ENCODE results near the gene EML6.
"Not testable (repeated sequence)": the region's sequence is repeated elsewhere in the genome, so short reads cannot be mapped to it uniquely, and the experiment has no call there.

Gene EML6

DNA sequence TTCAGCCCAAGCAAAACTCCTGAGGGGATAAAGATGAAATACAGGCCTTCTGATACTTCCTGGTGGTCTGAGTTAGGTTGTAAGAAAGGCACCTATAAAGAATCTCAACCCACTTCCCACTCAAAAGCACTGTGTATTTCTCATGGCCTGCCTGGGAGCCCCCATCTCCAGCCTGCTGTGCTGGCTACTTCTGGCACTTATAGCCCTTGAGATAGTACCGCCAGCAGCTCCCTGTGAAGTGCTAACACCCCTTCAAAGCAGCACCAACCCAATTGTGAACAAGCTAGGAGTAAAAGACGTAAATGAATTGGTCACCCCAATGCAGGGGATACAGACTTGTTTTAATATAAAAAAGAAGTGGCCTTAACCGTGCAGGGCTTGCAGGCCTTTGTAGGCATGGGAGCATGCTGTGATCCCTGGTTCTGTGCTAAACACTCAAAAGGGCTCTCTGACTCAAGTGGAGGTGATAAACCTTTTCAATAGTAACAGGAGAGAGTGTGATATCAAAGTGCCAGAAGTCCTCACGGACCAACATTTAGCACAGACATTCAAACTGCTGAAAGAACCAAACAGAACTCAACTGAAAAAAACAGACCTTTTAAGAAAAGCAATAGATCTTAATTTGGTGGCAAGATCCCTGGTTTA is 246.0 kb downstream of the EML6 start:
- DNase-seq, result no peak

DNA sequence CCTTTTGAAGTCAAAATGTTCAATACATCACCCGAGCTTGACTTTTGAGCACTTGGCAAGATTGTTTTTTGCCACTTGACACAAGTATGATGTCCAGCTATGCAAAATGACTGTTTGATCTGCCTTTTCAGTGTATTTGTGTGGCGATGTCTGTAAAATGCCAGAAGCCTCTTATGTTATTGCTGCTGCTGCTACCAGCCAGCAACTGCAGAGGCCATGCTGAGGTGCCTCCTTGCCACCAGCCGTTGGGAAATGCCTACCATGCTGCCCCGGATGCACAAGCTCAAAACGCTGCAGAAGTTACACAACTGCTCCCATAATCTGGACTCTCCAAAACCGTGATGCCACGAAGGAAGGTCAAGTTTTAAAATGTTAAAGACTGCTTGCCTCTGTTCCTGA is 246.5 kb downstream of the EML6 start:
- no peak for DNase-seq

DNA sequence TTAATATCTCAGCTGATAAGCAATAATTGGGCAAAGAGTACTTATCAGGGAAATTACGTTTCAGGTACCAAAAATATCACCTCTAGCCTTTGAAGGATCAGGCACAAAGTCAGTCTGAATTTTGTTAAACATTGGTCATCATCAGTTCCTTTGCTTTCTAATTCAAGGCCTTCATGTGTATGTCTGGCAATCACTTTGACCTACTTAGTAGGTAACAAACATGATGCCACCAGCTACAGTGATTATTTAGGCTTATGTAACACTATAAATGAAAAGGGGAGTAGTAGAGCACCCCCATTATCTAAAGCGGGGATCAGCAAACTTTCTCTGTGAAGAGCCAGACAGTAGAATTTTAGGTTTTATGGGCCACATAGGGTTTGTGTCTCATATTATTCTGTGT is 251.7 kb downstream of the EML6 start:
- no peak for DNase-seq

DNA sequence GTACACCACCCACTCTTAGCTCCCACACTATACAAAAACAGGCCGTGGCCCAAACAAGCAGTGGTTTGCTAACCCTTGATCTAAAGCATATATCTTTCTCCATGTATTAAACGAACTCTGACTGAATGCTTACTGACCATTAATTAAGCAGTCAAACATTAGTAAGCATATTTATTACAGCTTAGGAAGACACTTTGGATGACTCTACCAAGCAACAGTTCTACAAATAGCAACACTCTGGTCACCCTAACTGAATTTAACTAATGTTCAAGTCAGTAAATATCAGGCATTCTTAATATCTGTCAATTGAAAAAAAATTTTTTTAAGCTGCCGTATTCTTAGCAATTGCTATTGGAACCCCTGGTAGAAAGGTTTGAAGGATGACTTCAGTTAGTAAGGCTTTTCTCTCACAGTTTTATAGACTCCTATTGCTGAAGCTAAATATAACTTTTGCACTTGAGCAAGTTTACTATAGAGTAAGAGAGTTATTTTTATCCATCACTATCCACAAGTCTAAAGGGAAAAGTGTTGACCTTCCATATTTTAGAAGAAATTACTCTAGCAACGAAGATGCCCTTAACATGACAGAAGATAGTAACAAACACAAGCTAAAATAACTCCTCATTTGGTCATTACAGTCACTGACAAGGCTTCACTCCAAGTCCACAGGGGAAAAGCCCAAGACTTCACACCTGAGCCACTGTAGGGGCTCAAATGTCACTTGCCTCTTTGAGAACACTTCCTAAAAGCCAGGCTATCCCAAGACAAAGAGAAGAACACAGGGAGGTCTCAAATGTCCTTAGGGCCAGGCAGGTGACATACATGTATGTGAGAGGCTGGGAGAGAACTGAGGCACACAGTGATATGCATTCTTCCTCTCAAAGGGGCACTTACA is 252.4 kb downstream of the EML6 start:
- DNase-seq, result no peak

DNA sequence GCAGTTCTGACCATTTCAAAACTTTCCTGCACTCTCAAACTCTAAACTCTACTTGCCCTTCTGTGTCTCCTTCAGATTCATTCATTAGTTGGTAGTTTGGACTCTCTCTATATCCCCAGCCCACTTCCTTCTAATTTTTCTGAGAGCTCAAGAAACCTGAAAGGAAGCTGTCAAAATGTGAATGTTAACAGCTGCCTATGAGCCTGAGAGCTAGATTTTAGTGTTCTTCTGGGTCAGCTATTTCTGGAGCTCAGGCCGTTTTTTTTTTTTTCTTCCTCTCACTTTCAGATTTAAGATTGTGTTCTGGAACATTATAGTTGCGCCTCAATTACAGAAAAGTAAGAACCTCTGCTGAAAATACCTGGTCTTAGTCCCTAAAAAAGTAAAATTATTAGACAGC is 253.7 kb downstream of the EML6 start:
- no peak for DNase-seq

DNA sequence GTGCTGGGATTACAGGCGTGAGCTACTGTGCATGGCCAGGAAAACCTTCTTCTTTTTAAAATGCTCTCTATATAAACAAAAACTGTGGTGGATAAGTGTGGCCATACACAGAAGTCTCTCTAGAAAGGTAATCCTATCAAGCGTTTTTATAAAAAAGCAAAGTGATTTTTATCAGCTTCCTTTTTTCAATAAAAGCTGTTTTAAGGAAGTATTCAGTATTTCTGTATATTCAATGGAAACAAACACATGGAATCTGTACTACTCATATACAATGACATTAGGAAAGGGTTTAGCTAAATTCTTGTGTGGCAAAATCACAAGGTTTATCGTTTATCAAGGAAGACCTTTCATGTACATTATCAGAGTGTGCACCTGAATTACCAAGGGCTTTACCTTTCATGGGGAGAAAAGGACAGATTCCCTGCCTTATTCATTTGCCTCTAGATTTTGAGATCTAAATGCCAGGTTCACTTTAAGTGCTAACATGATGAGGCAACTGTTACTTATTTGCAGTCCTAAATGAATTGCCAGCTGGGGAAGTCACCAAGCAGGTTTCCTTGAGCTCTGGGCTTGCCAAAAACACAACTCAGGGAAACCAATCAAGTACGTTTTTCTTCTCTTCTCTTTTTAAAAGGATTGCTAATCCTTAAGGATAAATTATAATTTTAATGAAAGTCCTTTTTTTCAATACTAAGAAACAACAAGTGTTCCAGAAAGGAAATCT is 256.0 kb downstream of the EML6 start:
- no peak for DNase-seq

DNA sequence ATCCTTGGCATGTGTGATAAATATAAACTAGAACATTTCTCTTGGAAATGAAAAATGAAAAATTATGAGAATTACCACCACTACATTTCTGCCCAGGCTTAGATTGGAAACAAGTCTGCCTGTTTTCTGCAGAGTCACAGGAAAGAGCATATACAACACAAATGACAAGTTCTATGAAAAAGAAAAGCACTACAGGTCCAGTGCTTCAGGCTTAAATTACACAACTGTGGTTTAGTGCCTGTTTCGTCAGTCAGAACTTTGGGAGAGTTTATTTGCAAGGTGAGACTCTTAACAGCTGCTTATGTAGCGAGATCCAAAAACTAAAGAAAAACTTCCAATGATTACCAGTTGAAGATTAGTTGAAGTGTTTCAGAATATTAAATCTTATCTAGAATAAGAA is 257.9 kb downstream of the EML6 start:
- DNase-seq, result no peak

DNA sequence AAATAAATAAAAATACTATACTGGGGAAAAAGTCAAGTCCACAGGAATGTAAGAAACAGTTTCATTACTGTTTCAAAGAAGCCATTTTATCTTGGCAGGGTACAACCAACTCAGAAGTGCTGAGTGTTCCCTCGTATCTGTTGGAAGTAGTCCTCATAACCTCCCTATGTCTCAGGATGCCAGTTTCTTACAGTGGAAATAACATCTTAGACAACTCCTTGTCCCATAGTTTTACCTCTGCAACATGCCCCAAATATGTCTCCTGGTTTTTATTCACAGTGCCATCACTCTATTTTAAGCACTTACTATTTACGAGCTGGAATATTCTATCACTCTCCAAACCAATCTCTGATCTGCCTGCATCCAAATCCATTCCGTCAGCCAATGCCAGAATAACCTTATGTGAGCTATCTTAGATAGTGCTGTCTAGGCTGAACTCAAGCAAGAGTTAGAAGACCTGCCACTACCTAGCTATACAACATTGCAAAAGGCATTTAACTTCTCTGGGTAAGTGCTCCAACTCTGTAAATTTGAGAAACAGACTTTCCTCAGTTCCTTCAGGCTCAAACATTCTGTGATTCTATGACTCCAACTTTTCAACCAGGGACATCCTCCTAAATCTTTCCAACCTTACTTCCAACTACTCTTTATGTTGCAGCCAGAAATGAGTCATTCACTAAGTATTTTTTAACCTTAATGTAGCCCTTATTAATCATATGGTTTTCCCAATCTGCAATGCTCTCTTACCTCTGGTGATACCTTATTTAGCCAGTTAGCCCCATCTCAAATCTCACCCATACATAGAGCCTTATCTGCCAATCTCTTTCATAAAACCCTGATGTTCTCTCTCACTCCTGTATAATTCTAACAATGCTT is 260.1 kb downstream of the EML6 start:
- DNase-seq, result no peak

DNA sequence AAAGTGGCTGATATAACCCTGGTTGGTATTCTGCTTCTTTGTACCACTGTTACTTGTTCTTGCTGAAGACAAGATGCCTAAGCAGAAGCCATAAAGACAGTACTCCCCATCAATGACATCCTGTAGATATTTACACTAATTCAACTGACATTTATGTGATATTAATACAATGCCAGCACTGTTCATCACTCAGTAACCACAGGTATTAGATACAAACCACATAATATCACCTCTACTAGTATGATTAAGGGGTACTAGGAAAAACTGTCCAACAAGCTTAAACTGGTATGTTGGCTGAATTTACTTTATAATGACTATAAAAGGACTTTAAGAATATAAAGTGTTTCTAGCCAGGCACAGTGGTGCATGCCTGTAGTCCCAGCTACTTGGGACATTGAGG is 261.0 kb downstream of the EML6 start:
- DNase-seq, result no peak

DNA sequence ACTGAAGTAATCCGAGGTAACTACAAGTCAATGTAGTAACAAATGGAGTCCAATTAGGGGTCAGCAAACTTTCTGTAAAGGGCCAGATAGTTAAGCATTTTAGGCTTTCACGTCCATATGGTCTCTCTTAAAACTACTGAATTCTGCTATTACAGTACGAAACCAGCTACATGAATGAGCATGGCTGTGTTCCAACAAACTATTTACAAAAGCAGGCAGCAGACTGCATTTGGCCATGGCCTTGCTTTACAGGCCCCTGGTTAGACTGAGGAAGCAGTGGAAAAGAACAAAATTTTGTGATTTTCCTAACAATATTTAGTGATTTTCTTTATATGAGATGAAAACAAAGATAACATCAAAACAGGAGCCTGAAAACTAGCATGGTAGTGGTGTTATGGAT is 262.8 kb downstream of the EML6 start:
- peak; percentile 4 for DNase-seq

DNA sequence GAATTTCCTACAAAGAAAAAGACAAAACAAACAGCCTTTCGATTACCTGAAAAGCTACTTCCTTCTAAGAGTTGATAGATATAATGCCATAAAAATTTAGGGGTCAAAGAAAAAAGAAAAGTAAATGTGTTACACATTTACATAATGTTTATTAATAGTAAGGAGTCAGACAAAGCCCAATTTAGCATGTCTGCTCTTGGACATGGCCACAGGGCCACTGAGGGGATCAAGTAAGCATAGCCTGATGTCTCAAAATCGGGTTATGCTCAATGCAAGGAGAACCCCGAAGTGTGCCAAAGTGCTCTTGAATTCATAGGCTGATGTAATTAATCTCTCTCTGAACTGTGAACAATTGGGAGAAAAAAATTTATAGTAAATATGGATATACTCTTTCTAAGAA is 265.1 kb downstream of the EML6 start:
- no peak for DNase-seq

DNA sequence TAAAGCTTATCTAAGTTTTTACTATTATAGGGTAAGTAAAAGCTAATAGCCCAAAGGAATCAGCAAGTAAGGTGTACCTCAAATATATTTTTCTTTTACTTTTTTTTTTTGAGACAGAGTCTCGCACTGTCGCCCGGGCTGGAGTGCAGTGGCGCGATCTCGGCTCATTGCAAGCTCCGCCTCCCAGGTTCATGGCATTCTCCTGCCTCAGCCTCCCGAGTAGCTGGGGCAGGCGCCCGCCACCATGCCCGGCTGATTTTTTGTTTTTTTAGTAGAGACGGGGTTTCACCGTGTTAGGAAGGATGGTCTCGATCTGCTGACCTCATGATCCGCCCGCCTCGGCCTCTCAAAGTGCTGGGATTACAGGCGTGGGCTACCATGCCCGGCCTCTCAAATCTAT is 267.2 kb downstream of the EML6 start:
- DNase-seq, result not testable (repeated sequence)

DNA sequence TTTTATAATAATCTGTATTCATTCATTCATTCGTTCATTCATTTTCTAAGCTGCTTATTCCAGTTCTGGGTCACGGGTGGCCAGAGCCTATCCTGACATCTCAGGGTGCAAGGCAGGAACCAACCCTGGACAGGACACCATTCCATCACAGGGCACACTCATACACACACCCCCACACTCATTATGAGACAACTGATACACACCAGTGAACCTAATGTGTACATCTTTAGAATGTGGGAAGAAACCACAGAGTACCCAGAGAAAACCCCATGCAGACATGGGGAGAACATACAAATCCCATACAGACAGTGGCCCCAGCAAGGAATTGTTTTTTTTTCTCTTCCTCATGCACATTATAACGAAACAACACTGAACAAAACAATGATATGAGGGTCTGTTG is 272.1 kb downstream of the EML6 start:
- no peak for DNase-seq

DNA sequence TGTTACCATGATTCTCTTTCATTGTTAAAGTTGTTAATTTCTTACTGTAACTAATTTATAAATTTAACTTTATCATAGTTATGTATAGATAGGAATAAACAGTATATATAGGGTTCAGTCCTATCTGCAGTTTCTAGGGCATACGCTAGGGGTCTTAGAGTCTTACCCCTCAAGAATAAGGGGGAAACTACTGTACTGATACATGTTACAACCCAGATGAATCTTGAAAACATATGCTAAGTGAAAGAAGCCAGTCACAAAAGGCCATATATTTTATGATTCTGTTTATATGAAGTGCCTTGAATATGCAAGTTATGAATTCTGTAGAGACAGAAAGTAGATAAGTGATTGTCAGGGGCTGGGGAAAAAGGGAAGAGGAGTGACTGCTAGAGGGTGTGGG is 274.4 kb downstream of the EML6 start:
- DNase-seq, result no peak

DNA sequence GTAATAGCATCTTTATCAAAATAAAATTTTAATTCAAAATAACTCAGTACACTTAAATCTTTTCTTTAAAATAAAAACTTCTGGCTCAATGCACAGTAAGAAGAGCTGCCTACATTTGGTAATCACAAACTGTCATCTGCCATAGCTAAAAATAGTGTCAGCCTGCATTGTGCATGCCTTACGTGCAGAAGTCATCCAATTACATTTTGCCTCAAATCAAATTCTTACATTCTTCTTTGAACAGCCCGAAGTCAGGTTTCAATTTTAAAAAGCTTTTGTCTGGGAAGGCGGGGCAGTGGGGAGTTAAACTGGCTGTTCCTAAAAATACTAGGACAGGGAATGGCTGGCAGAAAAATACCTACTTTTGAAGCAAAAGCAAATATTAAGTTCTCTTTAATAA is 275.7 kb downstream of the EML6 start:
- DNase-seq, result peak; percentile 10

DNA sequence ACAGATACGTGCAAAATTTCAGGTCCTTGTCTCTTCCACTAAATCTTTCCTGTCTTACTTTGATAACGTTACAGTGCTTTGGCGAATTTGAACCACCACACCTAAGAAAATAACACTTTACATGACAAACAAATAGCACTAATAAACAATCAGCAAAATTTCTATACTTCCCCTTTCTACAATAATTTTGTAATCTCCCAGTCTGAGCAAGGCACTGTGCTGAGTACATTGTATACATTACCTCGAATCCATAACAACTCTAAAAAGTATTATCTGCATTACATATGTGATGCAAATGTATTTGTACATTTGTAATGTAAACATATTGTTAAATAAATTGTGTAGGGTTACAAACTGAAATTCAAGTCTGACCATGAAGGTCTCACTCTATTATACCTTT is 276.9 kb downstream of the EML6 start:
- DNase-seq, result no peak

DNA sequence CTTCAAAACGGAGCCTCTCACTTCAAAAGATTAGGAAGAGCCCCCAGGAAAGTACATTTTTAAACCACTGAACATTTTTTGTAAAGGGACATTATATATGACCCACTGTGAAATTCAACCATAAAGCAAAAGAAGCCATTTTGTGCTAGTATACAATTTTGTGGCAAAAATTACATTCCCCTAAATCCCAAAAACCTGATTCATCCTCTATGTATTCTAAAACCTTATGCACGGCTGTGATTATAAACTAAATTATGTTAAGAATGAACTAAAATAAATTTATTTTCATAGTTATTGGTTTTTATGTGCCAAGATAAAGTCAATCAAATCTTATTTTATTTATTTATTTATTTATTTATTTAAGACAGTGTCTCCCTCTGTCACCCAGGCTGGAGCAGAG is 278.3 kb downstream of the EML6 start:
- no peak for DNase-seq

DNA sequence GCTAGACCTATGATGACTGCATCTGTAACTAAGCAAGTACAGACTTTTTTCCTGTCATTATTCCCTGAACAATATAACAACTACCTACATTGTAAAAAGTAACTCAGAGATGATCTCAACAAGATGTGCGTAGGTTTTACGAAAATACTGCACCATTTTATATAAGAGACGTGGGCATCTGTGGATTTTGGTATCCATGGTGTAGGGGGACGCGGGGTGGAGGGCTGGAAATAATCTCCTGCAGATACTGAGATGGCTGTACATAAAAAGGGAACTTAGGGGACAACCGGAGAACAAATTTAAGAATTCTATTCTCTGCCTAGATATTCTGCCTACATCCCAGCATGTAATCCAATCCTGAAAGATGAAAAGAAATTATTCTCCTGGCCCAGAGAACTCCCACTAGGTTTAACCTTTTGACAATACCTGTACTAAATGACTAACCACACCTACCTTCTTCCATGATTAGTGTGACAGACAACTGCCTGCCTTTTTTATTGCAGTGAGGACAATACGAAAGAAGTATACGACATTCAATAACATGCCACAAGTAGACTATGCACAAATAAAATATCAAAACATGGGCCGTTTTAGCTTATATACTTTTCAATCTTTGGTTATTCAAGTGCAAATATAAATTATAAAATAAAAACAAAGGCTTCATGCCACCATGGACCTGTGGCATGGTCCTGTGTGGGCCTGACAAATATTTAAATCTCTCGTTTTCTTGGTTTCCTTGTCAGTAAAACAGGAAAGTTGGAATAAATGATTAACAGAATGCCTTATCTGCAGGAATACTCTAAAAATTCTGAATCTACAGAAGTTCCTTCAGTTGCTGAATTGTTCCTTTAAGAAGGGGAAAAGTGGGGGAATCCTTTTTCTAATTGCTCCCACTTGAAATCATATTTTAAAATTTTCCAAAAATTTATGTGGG is 280.5 kb downstream of the EML6 start:
- peak; percentile 3 for DNase-seq

DNA sequence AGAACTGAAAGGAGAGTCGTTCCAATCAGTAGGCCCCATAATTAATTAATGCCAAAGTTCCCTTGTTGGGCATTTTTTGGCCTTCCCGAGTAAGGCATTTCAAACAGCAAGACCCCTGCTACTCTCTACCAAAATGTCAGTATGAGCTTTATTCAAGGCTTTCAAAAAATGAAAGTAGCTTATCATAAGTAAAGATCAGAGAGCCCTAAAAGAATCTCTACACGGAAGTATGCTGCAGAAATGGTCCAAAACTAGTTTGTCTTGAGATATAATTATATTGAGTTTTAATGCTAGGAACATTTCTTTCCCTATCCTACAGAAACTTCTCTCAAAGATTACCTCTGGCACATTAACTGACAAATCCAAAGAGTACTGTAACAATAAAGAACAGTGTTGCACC is 282.8 kb downstream of the EML6 start:
- DNase-seq, result no peak

DNA sequence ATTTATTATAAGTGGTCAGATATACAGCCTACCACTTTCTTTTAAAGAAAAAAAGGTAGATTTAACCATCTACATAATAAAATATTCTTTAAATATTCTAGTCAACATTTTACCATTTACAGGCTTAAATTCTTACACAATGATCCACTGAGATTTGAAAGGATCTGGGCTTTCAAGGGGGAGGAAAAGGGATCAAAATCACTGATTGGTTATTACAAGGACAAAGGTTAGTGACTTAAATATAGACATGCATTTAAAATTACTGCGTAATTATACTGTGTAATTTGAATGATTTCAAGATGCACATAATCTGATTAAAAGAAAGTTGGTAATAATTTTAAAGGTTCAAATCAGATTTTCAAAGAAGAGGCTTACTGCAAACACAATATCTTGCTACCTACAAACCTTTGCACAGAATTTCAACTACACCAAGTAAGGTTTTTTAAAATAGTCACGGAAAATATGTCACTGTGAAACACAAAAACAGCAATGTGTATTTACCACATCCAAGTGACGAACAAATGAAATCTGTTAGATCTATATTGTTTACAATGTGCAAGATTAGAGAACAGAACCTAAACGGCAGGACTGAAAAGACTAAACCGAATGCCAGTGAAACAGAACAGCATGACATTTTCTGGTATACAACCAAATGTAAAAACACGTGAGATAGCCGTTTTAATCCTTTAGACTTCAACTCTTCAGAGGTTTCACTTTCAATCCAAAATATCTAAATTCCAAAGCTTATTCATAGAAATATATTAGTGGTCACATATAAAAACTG is 286.0 kb downstream of the EML6 start:
- no peak for DNase-seq

DNA sequence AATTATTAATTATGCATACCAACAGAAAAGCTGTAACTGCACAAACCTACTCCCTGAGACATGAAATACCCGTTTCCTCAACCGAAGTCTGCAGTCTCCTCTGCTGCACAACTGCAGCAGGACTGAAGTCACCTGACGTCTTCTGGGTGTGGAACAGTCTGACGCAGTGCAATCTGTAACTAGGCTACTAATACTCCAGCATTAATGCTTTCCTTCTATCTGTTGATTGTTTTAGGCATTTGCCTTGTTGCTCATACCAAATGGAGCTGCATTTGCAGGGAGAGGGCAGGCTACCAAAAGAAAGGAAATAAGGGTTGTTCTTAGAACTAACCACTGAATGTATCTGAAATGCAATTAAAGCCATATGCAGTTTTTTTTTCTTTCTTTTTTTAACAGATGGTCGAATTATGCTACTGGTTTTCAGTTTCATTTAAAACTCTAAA is 286.7 kb downstream of the EML6 start:
- DNase-seq, result peak; percentile 60
